HG02852 (cell line): ENCODE data around the gene SYT11.
"Not testable (repeated sequence)": the region's sequence is repeated elsewhere in the genome, so short reads cannot be mapped to it uniquely, and the experiment has no call there.

Source experiments
- ATAC-seq: cut with Tn5 transposase; IDR thresholded peaks from one replicate; pipeline ENCODE4 v1.9.1; 2021; ENCODE audit warnings: mild to moderate bottlenecking, moderate library complexity; ENCODE audit not compliant: unreplicated experiment

The SYT11 gene

DNA sequence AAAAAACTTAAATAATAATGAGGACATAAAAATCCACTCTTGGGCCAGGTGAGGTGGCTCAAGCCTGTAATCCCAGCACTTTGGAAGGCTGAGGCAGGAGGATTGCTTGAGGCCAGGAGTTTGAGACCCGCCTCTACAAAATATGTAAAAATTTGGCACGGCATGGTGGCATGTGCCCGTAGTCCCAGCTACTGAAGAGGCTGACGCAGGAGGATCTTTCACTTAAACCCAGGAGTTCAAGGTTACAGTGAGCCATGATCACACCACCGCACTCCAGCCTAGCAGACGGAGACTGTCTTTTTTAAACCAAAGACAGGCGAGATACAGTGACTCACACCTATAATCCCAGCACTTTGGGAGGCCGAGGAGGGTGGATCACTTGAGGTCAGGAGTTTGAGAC is 37.1 kb downstream of the SYT11 start:
- ATAC-seq: not testable (repeated sequence)

DNA sequence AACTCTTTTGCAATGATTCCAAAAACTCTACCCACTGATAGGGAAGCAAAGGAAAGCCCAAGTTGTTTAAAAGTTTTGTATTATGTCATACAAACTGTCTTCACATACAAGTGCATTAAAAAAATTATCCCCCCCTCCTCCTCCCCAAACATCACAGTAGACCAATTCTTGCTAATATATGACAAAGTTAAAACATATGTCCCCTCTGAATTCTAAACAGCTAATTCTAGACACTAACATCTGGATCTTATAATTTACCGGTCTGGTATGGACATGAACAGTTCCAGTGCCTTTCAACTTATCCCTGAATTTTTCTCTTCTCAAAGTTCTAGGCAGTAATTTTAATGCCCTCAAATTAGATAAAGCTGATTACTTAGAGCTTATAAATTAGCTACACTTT is 38.4 kb downstream of the SYT11 start:
- no peak for ATAC-seq

- ATAC-seq: no peak
Observed at GRCh38 chr1:155898888-155899287, 39.5 kb downstream of the SYT11 start.

- no peak for ATAC-seq
Observed at GRCh38 chr1:155899683-155900082, 40.3 kb downstream of the SYT11 start.

DNA sequence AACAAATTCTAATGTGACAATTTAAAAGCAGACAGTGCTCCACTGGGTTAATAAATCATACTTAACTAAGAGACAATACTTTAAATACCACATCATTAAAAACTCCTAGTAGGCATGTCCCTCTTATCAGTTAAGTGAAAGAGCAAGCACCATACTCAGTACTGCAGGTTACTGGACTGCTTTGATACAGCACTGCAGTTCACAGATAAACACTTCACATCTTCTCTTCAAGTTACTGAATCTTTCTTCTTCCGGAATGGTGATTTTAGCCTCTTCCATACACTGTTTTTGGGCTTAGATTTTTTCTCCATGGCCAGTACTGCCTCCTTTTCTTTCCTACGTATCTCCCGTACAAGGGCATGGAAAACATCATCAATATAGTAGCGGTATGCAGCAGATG is 40.8 kb downstream of the SYT11 start:
- ATAC-seq: no peak

- no peak for ATAC-seq
Observed at GRCh38 chr1:155904261-155904660, 44.9 kb downstream of the SYT11 start.

- ATAC-seq: no peak
Observed at GRCh38 chr1:155909894-155910293, 50.5 kb downstream of the SYT11 start.

DNA sequence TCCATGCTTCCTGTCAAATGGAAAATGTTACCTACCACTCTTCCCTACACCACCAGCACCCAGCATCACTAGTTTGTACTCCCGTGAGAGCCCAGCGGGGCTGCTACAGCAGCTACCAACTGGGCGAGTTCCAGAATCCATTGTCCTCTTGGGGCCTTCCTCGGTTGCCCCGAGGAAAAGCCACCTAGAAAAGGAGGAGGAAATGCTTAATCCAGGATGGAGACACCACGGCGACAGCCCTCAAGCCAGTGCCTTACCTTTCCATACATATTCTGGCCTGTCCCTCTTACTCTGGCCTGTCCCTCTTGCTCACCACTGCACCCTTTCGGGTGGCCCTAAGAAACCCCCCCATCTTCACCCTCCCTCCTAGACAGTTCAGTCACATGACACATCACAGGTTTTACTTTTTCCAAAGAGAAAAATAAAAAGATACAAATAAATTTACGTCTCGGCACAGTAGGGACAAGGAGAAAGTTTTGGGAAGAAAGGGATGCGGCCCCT is 51.3 kb downstream of the SYT11 start:
- ATAC-seq: peak; percentile 39

DNA sequence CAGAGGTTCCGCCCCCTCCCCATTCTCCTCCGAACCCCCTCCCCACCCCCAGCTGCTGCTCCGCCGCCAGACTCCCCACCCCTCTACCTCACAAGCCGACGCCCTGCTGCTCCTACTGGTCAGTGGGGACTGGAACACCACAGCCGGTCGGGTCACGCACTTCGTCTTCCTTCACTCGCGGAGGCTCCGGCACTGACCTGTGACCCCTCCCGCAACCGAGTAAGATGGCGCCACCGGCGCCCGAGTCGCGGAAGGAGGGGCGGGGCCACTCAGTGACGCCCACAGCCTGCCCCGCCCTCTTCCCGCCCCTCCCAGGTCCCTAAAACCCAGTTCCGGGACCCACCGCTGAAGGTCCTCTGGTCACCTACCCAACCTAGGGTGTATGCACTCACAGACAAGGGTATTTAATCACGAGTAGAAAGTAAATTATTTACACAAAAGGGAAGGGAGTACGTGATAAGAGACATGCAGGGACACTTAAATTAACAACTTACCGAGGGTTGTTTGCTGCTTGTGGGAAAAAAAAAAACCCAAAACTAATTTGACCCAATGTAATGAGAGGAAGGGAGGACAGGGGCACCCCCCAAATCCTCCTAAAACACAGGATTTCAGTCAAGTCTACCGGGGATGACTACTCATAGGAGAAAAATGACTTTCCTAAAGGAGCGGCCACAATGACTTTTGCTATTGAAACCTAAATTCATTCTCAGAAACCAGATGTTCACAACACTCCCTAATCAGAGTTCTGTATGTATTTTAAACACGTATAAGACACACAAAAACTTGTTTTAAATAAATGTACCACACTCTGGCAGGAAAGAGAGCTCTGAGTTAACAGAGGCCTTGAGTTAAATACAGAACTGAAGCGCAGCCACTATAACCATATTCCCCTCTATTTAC is 52.0 kb downstream of the SYT11 start, which contains the start of gene RIT1:
TSS of gene RIT1 (minus strand) at position 194 of the 900 bp plus-strand sequence. CDS start 588 bp downstream, outside the sequence.
- ATAC-seq: peak; percentile 78

DNA sequence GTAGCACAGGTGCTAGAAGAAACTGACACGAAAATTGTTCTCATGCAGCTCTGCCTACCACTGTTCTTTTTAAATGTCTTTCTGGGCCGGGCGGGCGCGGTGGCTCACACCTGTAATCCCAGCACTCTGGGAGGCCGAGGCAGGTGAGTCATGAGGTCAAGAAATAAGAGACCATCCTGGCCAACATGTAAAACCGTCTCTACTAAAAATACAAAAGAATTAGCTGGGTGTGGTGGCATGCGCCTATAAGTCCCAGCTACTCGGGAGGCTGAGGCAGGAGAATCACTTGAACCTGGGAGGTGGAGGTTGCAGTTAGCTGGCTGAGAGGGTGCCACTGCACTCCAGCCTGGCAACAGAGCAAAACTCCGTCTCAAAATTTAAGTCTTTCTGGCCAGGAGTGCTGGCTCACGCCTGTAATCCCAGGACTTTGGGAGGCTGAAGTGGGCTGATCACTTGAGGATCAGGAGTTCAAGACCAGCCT is 52.7 kb downstream of the SYT11 start:
- no peak for ATAC-seq

- no peak for ATAC-seq
Observed at GRCh38 chr1:155913969-155914757, 54.8 kb downstream of the SYT11 start.

DNA sequence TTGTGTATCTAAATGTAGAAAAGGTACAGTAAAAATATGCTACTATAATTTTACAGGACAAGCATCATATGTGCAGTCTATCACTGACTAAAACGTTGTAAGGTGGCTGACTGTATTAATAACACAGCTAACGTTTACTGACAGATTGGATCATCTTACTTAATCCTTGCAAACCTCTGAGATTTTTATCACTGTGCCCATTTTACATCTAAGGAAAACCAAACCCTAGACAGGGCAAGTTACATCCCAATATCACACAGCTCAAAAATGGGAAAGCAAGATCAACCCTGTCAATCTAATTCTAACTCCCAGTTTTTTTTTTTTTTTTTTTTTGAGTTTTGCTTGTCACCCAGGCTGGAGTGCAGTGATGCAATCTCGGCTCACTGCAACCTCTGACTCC is 59.3 kb downstream of the SYT11 start:
- ATAC-seq: no peak

DNA sequence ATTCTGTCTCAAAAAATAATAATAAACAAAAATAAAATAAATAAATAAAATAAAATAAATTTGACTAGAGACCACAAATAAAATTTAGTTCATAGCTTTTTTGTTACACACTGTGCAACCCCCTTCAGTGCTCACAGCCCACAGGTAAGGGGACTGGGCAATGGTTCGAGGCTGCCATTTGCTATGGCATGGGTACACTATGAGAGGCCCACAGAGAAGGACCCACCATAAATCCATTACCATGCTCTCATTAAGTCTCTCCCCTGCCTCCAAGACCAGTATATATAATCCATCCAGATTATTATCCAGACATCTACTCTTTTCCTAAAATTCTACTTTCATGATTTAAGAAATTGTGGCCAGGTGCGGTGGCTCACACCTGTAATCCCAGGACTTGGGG is 60.4 kb downstream of the SYT11 start:
- ATAC-seq: no peak

DNA sequence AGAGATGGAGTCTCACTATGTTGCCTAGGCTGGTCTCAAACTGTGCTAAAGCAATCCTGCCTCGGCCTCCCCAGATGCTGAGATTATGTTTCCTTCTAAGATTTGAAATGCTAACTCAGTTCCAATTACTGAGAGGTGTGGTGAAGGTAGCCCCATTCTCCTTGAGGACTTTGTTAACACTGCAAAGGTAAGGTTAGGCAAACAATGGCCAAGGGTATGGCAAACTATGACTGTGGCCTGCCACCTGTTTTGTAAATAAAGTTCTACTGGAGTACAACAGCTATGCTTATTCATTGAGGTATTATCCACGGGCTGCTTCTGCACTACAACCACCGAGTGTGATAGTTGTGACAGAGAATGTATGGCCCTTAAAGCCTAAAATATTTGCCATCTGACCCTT is 61.4 kb downstream of the SYT11 start:
- no peak for ATAC-seq

DNA sequence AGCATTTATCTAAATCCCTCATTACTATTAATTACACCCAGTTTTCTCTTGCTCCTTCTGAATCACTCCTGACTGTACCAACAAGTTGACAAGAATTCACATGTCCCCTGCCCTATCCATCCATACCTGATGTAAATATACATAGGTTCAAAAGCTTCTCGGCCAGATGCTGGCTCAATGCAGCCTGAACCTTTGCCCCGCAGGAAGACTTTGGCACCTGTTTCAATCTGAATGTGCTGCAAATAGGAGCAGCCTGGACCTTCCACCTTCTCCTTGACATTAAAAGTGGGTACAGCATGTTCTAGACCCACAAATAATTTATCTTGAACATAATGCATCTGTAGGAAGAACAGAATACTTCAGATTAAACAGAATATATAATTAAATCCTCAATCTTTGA is 66.1 kb downstream of the SYT11 start:
- no peak for ATAC-seq

DNA sequence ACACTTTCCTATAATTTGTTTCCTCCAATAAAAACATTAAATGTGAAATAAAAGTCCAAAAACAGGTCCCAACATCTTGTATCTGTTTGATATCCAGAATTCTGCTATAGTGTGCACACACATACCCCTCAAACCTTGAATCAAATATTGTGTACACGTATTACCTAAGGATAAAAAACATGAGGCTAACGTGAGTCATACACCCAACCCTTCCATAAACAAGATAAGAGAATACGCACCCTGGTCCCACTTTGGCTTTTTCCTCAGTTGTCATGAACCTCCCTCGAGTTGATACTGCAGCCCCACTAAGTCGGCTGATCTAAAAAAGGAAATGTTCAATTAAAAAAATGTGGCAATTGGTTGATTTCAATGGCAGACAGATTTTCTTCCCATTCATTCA is 69.7 kb downstream of the SYT11 start:
- no peak for ATAC-seq

DNA sequence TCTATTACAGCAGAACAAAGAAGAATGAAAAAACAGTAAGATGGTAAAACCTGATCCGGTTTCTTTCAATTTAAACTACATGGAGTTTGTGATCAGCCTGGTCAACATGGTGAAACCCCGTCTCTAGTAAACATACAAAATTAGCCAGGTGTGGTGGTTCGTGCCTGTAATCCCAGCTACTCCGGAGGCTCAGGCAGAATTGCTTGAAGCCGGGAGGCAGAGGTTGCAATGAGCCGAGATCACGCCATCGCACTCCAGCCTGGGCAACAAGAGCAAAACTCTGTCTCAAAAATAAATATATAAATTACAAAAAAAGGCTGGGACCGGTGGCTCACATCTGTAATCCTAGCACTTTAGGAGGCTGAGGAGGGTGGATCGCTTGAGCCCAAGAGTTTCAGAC is 71.4 kb downstream of the SYT11 start:
- not testable (repeated sequence) for ATAC-seq

GRCh38 chr1:155931332-155932038 is 72.1 kb downstream of the SYT11 start:
- ATAC-seq: no peak

DNA sequence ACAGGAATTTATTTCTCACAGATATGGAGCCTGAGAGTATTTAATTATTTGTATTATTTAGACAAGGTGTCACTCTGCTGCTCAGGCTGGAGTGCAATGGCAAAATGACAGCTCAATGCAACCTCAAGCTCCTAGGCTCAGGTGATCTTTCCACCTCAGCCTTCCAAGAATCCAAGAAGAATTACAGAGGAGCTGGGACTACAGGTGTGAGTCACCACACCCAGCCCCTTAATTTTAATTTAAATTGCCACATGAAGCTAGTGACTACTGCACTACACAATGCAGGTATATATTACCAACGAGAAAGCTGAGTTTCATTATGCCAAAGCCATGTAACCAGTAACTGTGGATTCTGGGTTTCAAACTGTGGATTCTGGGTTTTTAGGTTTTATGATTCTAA is 72.7 kb downstream of the SYT11 start:
- ATAC-seq: no peak

- no peak for ATAC-seq
Observed at GRCh38 chr1:155932487-155932886, 73.1 kb downstream of the SYT11 start.

DNA sequence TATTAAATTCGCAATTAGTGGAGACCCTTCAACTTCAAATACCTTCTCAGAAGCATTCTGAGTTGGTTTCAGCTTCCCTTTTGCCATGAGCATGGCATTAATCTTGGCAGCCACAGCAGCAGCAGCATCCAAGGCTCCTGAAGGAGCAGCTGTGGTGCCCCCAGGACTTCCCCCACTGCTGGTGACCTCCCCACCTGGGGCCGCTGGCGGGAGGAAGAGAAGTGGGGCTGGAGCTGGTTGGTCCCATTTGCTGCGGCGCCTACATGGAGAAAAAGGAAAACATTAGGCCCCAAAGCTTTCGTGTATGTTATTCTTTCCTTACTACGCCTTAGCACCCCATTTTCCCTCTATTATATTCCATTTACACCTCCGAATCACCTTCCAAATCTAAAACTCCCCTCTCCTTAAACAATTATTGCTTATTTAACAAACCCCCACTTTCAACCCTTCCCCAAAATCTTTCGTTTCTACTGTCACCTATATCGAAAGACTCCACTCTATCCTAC is 74.3 kb downstream of the SYT11 start:
- no peak for ATAC-seq
